ENCODE measurements around the gene NCK2. TPM values are rescaled to one million over a fixed set of nuclear protein-coding genes. Genes with fewer than 3 reads are reported as not detected.

NCK2 gene
- total and polyA plus RNA-seq, 2 of the 13 experiments (the other 11 are each of a cell fraction or from before 2014, with no cell fraction given) = 14.8 to 23.5 TPM

DNA sequence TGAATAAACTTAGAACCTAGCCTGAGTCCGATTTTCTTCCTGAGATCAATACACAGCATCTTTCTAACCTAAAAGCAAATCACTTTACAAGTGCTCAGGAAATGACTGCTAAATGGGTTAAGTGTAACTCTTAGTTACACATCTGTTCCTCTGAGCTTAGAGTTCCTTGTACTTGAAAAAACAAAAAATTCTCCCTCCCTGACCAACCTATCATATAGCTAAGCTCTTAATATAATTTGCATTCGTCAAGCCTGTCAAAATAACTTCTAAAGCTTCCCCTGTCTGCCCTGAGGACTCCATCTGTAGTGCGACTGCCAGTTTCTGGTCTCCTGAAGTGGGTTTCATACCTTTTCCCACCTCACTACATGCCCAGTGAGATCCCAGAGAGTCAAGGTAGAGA is 190.4 kb downstream of the NCK2 start:
- DNase-seq (ENCODE audit: low spot score) (no peak), FAIRE-seq (no peak), ATAC-seq (peak; percentile 35)
- intact Hi-C loops (cut with micrococcal nuclease; ENCODE audit: unreplicated experiment) = no loop called here
- Histone ChIP-seq H3K9me3 (ENCODE audit: low read length) (peaks cover 4% of the 10 kb centered on the region; the same call in 1 of the 2 replicates), H3K4me3 (replicated peaks in 1 of 3; ENCODE audit: insufficient read depth in 1 of 3, low read depth in 2 of 3, low read length in 3 of 3) (no peak overlapping the region; a peak in 1 of 6 replicates), H3K4me2 (ENCODE audit: low read depth, low read length) (peak overlapping the region; percentile 46; the same call in 1 of the 2 replicates), H3K36me3 (replicated peaks in 1 of 2; ENCODE audit: control insufficient read depth in 1 of 2, insufficient read depth in 2 of 2, low read length in 2 of 2) (no peaks in the 10 kb centered on the region), H4K20me1 (ENCODE audit: insufficient read depth, low read length) (no peaks in the 10 kb centered on the region), H3K79me2 (ENCODE audit: insufficient read depth, low read length) (no peaks in the 10 kb centered on the region), H3K27me3 (ENCODE audit: control insufficient read depth in 1 of 2, insufficient read depth in 2 of 2, low read length in 2 of 2) (no peaks in the 10 kb centered on the region), H3K27ac (ENCODE audit: extremely low read length, insufficient read depth, low read length) (no peak overlapping the region), H3K9ac (ENCODE audit: insufficient read depth, low read depth, low read length) (no peak overlapping the region), H2AFZ (ENCODE audit: low read length) (no peak overlapping the region), H3K4me1 (ENCODE audit: insufficient read depth, low read length) (peaks cover 46% of the 10 kb centered on the region)
- no TSS peak for BruUV-seq (replicated peaks)
- TF ChIP-seq ZNF670 (CRISPR knock-in tag; IDR thresholded peaks at IDR 0.05; ENCODE audit: borderline replicate concordance) (no peak), ZFX (CRISPR knock-in tag; IDR thresholded peaks at IDR 0.05; ENCODE audit: low read depth) (peak; percentile 8; the same call in 1 of the 2 replicates)
- POLR2A ChIA-PET = interaction anchor here (2.0 kb wide), 1 partner anchor 16 kb away, joined by 10 read pairs; no protein-coding TSS in a partner anchor
- in situ Hi-C loops (cut with HindIII; ENCODE audit: extremely low pct_ligation_motif_present, low pct_unique_long_range_greater_than_20kb) = no loop called here
- 46% methylated on average over 3 of the region's 3 CpGs for WGBS (ENCODE audit: low lambda C conversion rate)
- CTCF ChIA-PET (ENCODE audit: low intra/inter-chr PET ratio, low total read pairs) = no interaction called here

DNA sequence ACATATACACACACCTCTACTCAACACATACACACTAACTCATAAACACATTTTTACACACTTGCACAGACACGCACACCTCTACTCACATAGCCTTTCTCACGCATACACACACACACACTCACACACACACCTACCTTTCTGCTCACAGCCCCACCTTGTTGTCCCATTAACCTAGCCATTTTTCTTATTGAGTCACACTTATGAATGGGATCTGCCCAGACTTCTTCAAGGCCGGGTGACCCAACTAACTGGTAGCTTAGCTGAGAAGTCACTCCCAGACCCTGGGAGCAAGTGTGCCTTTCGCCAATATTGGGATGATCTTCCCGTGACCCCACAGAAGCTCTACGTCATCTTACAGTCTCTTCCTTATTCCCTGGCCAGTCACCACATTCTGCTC is 192.2 kb downstream of the NCK2 start:
- peaks cover 46% of the 10 kb centered on the region for H3K4me1 ChIP-seq (ENCODE audit: insufficient read depth, low read length)
- peak; percentile 45 for TF ChIP-seq PHB2 (IDR thresholded peaks at IDR 0.05; ENCODE audit: partially characterized antibody)
- no peak for TF ChIP-seq KAT7 (CRISPR knock-in tag; IDR thresholded peaks at IDR 0.05; ENCODE audit: borderline replicate concordance)
- TF ChIP-seq, protein P1, sequence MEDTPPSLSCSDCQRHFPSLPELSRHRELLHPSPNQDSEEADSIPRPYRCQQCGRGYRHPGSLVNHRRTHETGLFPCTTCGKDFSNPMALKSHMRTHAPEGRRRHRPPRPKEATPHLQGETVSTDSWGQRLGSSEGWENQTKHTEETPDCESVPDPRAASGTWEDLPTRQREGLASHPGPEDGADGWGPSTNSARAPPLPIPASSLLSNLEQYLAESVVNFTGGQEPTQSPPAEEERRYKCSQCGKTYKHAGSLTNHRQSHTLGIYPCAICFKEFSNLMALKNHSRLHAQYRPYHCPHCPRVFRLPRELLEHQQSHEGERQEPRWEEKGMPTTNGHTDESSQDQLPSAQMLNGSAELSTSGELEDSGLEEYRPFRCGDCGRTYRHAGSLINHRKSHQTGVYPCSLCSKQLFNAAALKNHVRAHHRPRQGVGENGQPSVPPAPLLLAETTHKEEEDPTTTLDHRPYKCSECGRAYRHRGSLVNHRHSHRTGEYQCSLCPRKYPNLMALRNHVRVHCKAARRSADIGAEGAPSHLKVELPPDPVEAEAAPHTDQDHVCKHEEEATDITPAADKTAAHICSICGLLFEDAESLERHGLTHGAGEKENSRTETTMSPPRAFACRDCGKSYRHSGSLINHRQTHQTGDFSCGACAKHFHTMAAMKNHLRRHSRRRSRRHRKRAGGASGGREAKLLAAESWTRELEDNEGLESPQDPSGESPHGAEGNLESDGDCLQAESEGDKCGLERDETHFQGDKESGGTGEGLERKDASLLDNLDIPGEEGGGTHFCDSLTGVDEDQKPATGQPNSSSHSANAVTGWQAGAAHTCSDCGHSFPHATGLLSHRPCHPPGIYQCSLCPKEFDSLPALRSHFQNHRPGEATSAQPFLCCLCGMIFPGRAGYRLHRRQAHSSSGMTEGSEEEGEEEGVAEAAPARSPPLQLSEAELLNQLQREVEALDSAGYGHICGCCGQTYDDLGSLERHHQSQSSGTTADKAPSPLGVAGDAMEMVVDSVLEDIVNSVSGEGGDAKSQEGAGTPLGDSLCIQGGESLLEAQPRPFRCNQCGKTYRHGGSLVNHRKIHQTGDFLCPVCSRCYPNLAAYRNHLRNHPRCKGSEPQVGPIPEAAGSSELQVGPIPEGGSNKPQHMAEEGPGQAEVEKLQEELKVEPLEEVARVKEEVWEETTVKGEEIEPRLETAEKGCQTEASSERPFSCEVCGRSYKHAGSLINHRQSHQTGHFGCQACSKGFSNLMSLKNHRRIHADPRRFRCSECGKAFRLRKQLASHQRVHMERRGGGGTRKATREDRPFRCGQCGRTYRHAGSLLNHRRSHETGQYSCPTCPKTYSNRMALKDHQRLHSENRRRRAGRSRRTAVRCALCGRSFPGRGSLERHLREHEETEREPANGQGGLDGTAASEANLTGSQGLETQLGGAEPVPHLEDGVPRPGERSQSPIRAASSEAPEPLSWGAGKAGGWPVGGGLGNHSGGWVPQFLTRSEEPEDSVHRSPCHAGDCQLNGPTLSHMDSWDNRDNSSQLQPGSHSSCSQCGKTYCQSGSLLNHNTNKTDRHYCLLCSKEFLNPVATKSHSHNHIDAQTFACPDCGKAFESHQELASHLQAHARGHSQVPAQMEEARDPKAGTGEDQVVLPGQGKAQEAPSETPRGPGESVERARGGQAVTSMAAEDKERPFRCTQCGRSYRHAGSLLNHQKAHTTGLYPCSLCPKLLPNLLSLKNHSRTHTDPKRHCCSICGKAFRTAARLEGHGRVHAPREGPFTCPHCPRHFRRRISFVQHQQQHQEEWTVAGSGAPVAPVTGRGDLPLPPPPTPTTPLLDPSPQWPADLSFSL (CRISPR knock-in tag; IDR thresholded peaks at IDR 0.05) = 0 out of 2 replicates have a peak, but pooled peaks have one; percentile 4
- POLR2A ChIA-PET = interaction anchor here (1.2 kb wide), 1 partner anchor 18 kb away, joined by 5 read pairs; no protein-coding TSS in a partner anchor
- no peak overlapping the region for H3K9ac ChIP-seq (ENCODE audit: insufficient read depth, low read depth, low read length)
- WGBS (ENCODE audit: low lambda C conversion rate) = 91% methylated on average over 6 of the region's 6 CpGs
- in situ Hi-C loops (cut with HindIII; ENCODE audit: extremely low pct_ligation_motif_present, low pct_unique_long_range_greater_than_20kb) (no loop called here), intact Hi-C loops (cut with micrococcal nuclease; ENCODE audit: unreplicated experiment) (no loop called here)
- H3K4me2 ChIP-seq (ENCODE audit: low read depth, low read length) = no peak overlapping the region
- H3K79me2 ChIP-seq (ENCODE audit: insufficient read depth, low read length) = no peaks in the 10 kb centered on the region
- peaks cover 4% of the 10 kb centered on the region; the same call in 1 of the 2 replicates for H3K9me3 ChIP-seq (ENCODE audit: low read length)
- no peak overlapping the region for H3K27ac ChIP-seq (ENCODE audit: extremely low read length, insufficient read depth, low read length)
- no peaks in the 10 kb centered on the region for H3K27me3 ChIP-seq (ENCODE audit: control insufficient read depth in 1 of 2, insufficient read depth in 2 of 2, low read length in 2 of 2)
- no peaks in the 10 kb centered on the region for H4K20me1 ChIP-seq (ENCODE audit: insufficient read depth, low read length)
- CTCF ChIA-PET (ENCODE audit: low intra/inter-chr PET ratio, low total read pairs) = no interaction called here
- FAIRE-seq (peak; percentile 51), DNase-seq (ENCODE audit: low spot score) (no peak), ATAC-seq (no peak)
- H2AFZ ChIP-seq (ENCODE audit: low read length) = no peak overlapping the region
- H3K36me3 ChIP-seq (replicated peaks in 1 of 2; ENCODE audit: control insufficient read depth in 1 of 2, insufficient read depth in 2 of 2, low read length in 2 of 2) = no peaks in the 10 kb centered on the region
- no peak overlapping the region for H3K4me3 ChIP-seq (replicated peaks in 1 of 3; ENCODE audit: insufficient read depth in 1 of 3, low read depth in 2 of 3, low read length in 3 of 3)
- BruUV-seq (replicated peaks) = no TSS peak

All from HepG2 (cell line).